H1 (cell line): ENCODE data around the gene RNF157. TPM values are rescaled to one million over a fixed set of nuclear protein-coding genes. Genes with fewer than 3 reads are reported as not detected.

ENCODE experiments used
- CTCF ChIA-PET: fragments of 300-600 bp; sonication (Branson Sonifier 250); formaldehyde crosslinking; loops from one replicate; lab custom pipeline; 2021; ENCODE audit not compliant: partially characterized antibody; lab: Charles Lee
- POLR2A ChIA-PET: fragments of 300-600 bp; sonication (Branson Sonifier 250); formaldehyde crosslinking; loops from one replicate; lab custom pipeline; 2021; ENCODE audit warnings: inconsistent platforms; ENCODE audit not compliant: partially characterized antibody; lab: Charles Lee
- DNase-seq, 2 experiments: peaks; one replicate each; pipeline versions ENCODE4 v3.0.0 to v3.0.0-alpha.2; 2010 to 2022; ENCODE audit warnings: low spot score in 2 of 2, low read depth in 1 of 2, mixed read lengths in 1 of 2
- FAIRE-seq: peaks from 2 replicates; lab custom pipeline; 2011; peaks lifted over from hg19 to GRCh38; lab: Jason Lieb, UNC
- H2AFZ ChIP-seq: 2 replicates; pipeline ENCODE4 v1.8.1; 2012; ENCODE audit warnings: low read length, inconsistent platforms
- H2AK5ac ChIP-seq: 2 replicates; pipeline ENCODE4 v1.6.1; 2013; ENCODE audit warnings: low read depth, low read length
- H2BK120ac ChIP-seq: replicated peaks from 2 replicates; pipeline ENCODE3; 2013; ENCODE audit warnings: low read depth, low read length, inconsistent platforms
- H2BK12ac ChIP-seq: 2 replicates; pipeline ENCODE4 v1.6.1; 2013; ENCODE audit warnings: low read depth, low read length
- H2BK15ac ChIP-seq: 2 replicates; pipeline ENCODE4 v1.6.1; 2013; ENCODE audit warnings: low read length
- H2BK20ac ChIP-seq: 2 replicates; pipeline ENCODE4 v1.6.1; 2013; ENCODE audit warnings: low read length
- H2BK5ac ChIP-seq: 2 replicates; pipeline ENCODE4 v1.6.1; 2013; ENCODE audit warnings: low read depth, low read length
- H3K14ac ChIP-seq: 2 replicates; pipeline ENCODE4 v1.6.1; 2013; ENCODE audit warnings: inconsistent platforms; ENCODE audit not compliant: insufficient read length
- H3K18ac ChIP-seq: 2 replicates; pipeline ENCODE4 v1.6.1; 2013; ENCODE audit warnings: low read length; ENCODE audit errors: extremely low read depth
- H3K23ac ChIP-seq: 2 replicates; pipeline ENCODE4 v1.6.1; 2013; ENCODE audit warnings: inconsistent platforms; ENCODE audit not compliant: insufficient read length
- H3K23me2 ChIP-seq: 2 replicates; pipeline ENCODE4 v1.6.1; 2013; ENCODE audit warnings: low read depth, low read length
- H3K27ac ChIP-seq: 2 replicates; pipeline ENCODE4 v1.6.1; 2011; ENCODE audit warnings: low read depth, low read length, inconsistent platforms
- H3K27me3 ChIP-seq, 4 experiments: replicated peaks in 1 of 4; 1 replicate in 1 of 4; 2 replicates in 3 of 4; pipeline versions ENCODE4 v1.6.1 to v1.8.1; 2011 to 2013; ENCODE audit warnings: low read length in 3 of 4, mild to moderate bottlenecking in 3 of 4, inconsistent platforms in 2 of 4, mixed read lengths in 2 of 4, moderate library complexity in 1 of 4; ENCODE audit not compliant: control insufficient read depth in 3 of 4, insufficient read depth in 3 of 4; ENCODE audit errors: extremely low read depth in 1 of 4
- H3K36me3 ChIP-seq, 4 experiments: 2 replicates each; pipeline versions ENCODE4 v1.6.1 to v1.8.1; 2011 to 2013; ENCODE audit warnings: mild to moderate bottlenecking in 4 of 4, low read length in 3 of 4, moderate library complexity in 2 of 4, control low read depth in 1 of 4, inconsistent platforms in 1 of 4; ENCODE audit not compliant: insufficient read depth in 4 of 4, control insufficient read depth in 2 of 4
- H3K4ac ChIP-seq: replicated peaks from 2 replicates; pipeline ENCODE3; 2013; ENCODE audit warnings: low read length, low read depth, mixed read lengths, inconsistent platforms; ENCODE audit not compliant: insufficient read length
- H3K4me1 ChIP-seq, 4 experiments: replicated peaks in 1 of 4; 1 replicate in 1 of 4; 2 replicates in 3 of 4; pipeline versions ENCODE4 v1.6.1 to v1.8.1; 2011 to 2013; ENCODE audit warnings: low read length in 3 of 4, inconsistent platforms in 2 of 4, mixed read lengths in 1 of 4; ENCODE audit not compliant: insufficient read depth in 4 of 4, control insufficient read depth in 3 of 4
- H3K4me2 ChIP-seq, 2 experiments: 2 replicates each; pipeline versions ENCODE4 v1.6.1 to v1.8.1; 2011 to 2013; ENCODE audit warnings: low read depth in 2 of 2, low read length in 2 of 2, control low read depth in 1 of 2, inconsistent platforms in 1 of 2, mild to moderate bottlenecking in 1 of 2; ENCODE audit not compliant: insufficient read depth in 1 of 2
- H3K4me3 ChIP-seq, 4 experiments: fragments of 200-600, 300-600 bp in 1 of 4; sonication (generic), shearing (Covaris generic), sonication (Bioruptor Twin) in 1 of 4; 2 replicates each; pipeline versions ENCODE4 v1.5.1 to v1.8.1; 2011 to 2016; ENCODE audit warnings: low read length in 4 of 4, low read depth in 3 of 4, control low read depth in 2 of 4, inconsistent platforms in 2 of 4, mild to moderate bottlenecking in 2 of 4, mixed read lengths in 1 of 4, moderate library complexity in 1 of 4; ENCODE audit not compliant: insufficient read depth in 2 of 4; ENCODE audit errors: extremely low read depth in 1 of 4
- H3K56ac ChIP-seq: replicated peaks from 2 replicates; pipeline ENCODE3; 2013; ENCODE audit warnings: low read depth, mild to moderate bottlenecking, mixed read lengths, low read length, inconsistent platforms; ENCODE audit not compliant: insufficient read length
- H3K79me1 ChIP-seq: 2 replicates; pipeline ENCODE4 v1.6.1; 2013; ENCODE audit warnings: low read depth, low read length, control low read depth
- H3K79me2 ChIP-seq, 2 experiments: 2 replicates each; pipeline versions ENCODE4 v1.6.1 to v1.8.1; 2012 to 2013; ENCODE audit warnings: low read length in 2 of 2, mild to moderate bottlenecking in 2 of 2, inconsistent platforms in 1 of 2; ENCODE audit not compliant: insufficient read depth in 2 of 2, control insufficient read depth in 1 of 2
- H3K9ac ChIP-seq, 4 experiments: replicated peaks in 1 of 4; 1 replicate in 1 of 4; 2 replicates in 3 of 4; pipeline versions ENCODE4 v1.6.1 to v1.8.1; 2011 to 2013; ENCODE audit warnings: low read depth in 3 of 4, low read length in 3 of 4, control low read depth in 2 of 4, mild to moderate bottlenecking in 2 of 4, moderate library complexity in 2 of 4, inconsistent platforms in 1 of 4; ENCODE audit errors: extremely low read depth in 1 of 4
- H3K9me3 ChIP-seq, 2 experiments: 2 replicates each; pipeline versions ENCODE4 v1.6.1 to v1.8.1; 2012 to 2013; ENCODE audit warnings: mild to moderate bottlenecking in 2 of 2, moderate library complexity in 2 of 2, control low read depth in 1 of 2, inconsistent platforms in 1 of 2, low read depth in 1 of 2, low read length in 1 of 2, mixed read lengths in 1 of 2; ENCODE audit not compliant: insufficient read depth in 2 of 2
- H4K20me1 ChIP-seq, 2 experiments: replicated peaks in 1 of 2; 2 replicates each; pipeline versions ENCODE3 to v1.8.1; 2011 to 2013; ENCODE audit warnings: inconsistent platforms in 2 of 2, low read length in 2 of 2, mild to moderate bottlenecking in 1 of 2; ENCODE audit not compliant: insufficient read depth in 2 of 2, control insufficient read depth in 1 of 2
- H4K5ac ChIP-seq: 2 replicates; pipeline ENCODE4 v1.6.1; 2013; ENCODE audit warnings: low read length, low read depth, mixed read lengths, inconsistent platforms; ENCODE audit not compliant: insufficient read length
- H4K8ac ChIP-seq: 2 replicates; pipeline ENCODE4 v1.8.0; 2013; ENCODE audit warnings: mild to moderate bottlenecking, moderate library complexity, low read length, inconsistent platforms; ENCODE audit not compliant: insufficient read depth; ENCODE audit errors: extremely low read depth
- H4K91ac ChIP-seq: replicated peaks from 2 replicates; pipeline ENCODE3; 2013; ENCODE audit warnings: low read length, mixed read lengths, inconsistent platforms; ENCODE audit not compliant: insufficient read length
- BACH1 ChIP-seq: IDR thresholded peaks from 2 replicates; pipeline ENCODE4 v1.6.1; 2012; ENCODE audit warnings: low read length, improper control_type of control experiment
- CTCF ChIP-seq, 3 experiments: IDR thresholded peaks; 1 replicate in 2 of 3; 2 replicates in 1 of 3; pipeline versions ENCODE4 v1.5.1 to v1.6.1; 2011; ENCODE audit warnings: low read length in 3 of 3, mild to moderate bottlenecking in 3 of 3, inconsistent platforms in 2 of 3, low read depth in 1 of 3, moderate library complexity in 1 of 3; ENCODE audit not compliant: insufficient read depth in 1 of 3; ENCODE audit errors: control extremely low read depth in 1 of 3
- NRF1 ChIP-seq: IDR thresholded peaks from 2 replicates; pipeline ENCODE4 v1.6.1; 2011; ENCODE audit warnings: mild to moderate bottlenecking, low read depth, low read length, improper control_type of control experiment
- RAD21 ChIP-seq, 2 experiments: IDR thresholded peaks in 1 of 2; conservative IDR thresholded peaks in 1 of 2; 2 replicates each; pipeline ENCODE4 v1.6.1; 2011; ENCODE audit warnings: low read depth in 2 of 2, low read length in 2 of 2, improper control_type of control experiment in 1 of 2, inconsistent platforms in 1 of 2, mild to moderate bottlenecking in 1 of 2, moderate library complexity in 1 of 2
- SUZ12 ChIP-seq: fragments of 200-600 bp; sonication (generic); IDR thresholded peaks from 2 replicates; pipeline ENCODE4 v1.6.1; 2012; ENCODE audit warnings: mild to moderate bottlenecking, inconsistent platforms, low read length, moderate library complexity, mixed read lengths
- TAF1 ChIP-seq: IDR thresholded peaks from 2 replicates; pipeline ENCODE4 v1.6.1; 2011; ENCODE audit warnings: mild to moderate bottlenecking, low read depth, low read length
- YY1 ChIP-seq: IDR thresholded peaks from 2 replicates; pipeline ENCODE4 v1.6.1; 2011; ENCODE audit warnings: low read depth, mild to moderate bottlenecking, low read length
- WGBS, 2 experiments: shearing (Covaris generic) in 1 of 2; methylation state at CpG; one replicate each; pipeline versions ENCODE4 v1.1.6 to v1.1.7; 2013 to 2015; ENCODE audit warnings: low lambda C conversion rate in 2 of 2, mixed read lengths in 2 of 2, inconsistent platforms in 1 of 2, low coverage in 1 of 2, missing lambda C conversion rate in 1 of 2; ENCODE audit not compliant: insufficient replicate concordance in 2 of 2, insufficient coverage in 1 of 2, insufficient read length in 1 of 2; ENCODE audit errors: extremely low coverage in 1 of 2, missing lambda C conversion rate in 1 of 2; 5-methylcytosine and 5-hydroxymethylcytosine counted together
- polyA plus RNA-seq, 7 experiments: library from polyadenylated mRNA; depleted of rRNA in 3 of 7; stranded (reverse) in 5 of 7; unstranded in 2 of 7; fragments of >200 nt in 5 of 7; fragments of 200-250 nt in 2 of 7; gene quantifications; 1 replicate in 5 of 7; 2 replicates in 1 of 7; 4 replicates in 1 of 7; pipeline versions ENCODE4 v1.2.1 to v1.2.3, GENCODE V29; 2011 to 2013; ENCODE audit warnings: missing spikeins in 2 of 7, mixed read lengths in 2 of 7
- total RNA-seq: library from RNA; stranded (reverse); fragmentation: NEBNext Ultra II Directional; extraction: Animal tissue kit (Norgen Biotek cat#: 25700); gene quantifications from 2 replicates; pipeline ENCODE4 v1.2.1, GENCODE V29; 2021

Gene RNF157
- total and polyA plus RNA-seq, 2 of the 8 experiments (the other 6 are each of a cell fraction or from before 2014, with no cell fraction given) = 13.4 to 16.7 TPM

DNA sequence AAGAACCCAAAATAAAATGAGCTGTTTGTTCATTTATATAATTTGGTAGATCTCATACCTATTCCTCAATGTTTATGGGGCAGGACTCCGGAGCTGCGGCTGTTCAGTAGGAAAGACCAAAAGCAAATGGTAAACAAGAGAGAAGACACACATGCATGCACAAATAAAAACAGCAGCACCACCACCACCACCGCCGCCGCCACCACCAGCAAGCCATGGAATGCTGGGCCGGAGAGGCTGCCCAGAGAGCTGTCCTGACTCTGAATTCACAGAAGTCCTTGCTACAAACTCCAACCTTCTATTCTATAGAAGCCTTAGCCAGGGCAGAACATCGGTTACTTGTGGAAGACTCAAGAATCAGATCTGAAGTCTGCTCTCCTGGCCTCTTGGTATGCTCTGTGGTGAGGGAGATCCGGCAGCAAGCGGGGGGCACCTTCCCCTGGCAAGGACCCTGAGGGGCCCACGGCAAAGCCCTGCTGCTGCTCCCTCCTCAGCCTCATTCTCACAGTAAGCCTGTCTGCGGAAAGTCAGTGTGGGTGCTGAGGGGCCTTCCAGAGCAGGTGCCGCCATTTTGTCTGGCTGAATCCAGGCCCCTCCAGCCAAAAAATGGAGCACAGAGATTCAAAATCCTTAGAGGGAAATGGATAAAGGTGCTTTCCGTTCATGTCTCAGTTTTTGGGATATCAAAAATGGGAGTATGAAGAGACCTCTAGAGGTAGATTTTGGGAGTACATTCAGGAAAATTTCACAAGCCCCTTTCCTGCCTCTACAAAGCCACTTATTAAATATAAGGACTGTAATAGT lies 92.9 kb downstream of the RNF157 start:
- H3K79me2 ChIP-seq = no peaks in the 10 kb centered on the region
- H3K9ac ChIP-seq = no peak overlapping the region
- H3K4me2 ChIP-seq = no peak overlapping the region
- H3K4me1 ChIP-seq = peaks cover 11 to 24% (median 13%) of the 10 kb centered on the region in 4 experiments
- no peak overlapping the region for H2BK20ac ChIP-seq
- H3K4me3 ChIP-seq = no peak overlapping the region
- H4K5ac ChIP-seq = no peak overlapping the region
- H2AFZ ChIP-seq = no peak overlapping the region
- TF ChIP-seq TAF1 (no peak), SUZ12 (no peak), BACH1 (no peak), YY1 (0 out of 2 replicates have a peak, but pooled peaks have one; percentile 26), NRF1 (no peak), CTCF (IDR thresholded peaks at IDR 0.05; ENCODE audit: control extremely low read depth in 1 of 3, insufficient read depth in 1 of 3, low read depth in 1 of 3, low read length in 3 of 3) (peak in 2 of 3 experiments; percentile 27 to 52; a peak in 2 of 4 replicates), RAD21 (IDR thresholded peaks at IDR 0.05 in 1 of 2, conservative IDR thresholded peaks at IDR 0.05 in 1 of 2; ENCODE audit: low read depth in 2 of 2, low read length in 2 of 2) (peak; percentile 34 to 39; a peak in 3 of 4 replicates)
- no peaks in the 10 kb centered on the region for H3K79me1 ChIP-seq
- no peak overlapping the region for H4K8ac ChIP-seq
- no peak overlapping the region for H3K27ac ChIP-seq
- H4K91ac ChIP-seq = no peak overlapping the region
- no peak overlapping the region for H3K4ac ChIP-seq
- H2AK5ac ChIP-seq = no peak overlapping the region
- CTCF ChIA-PET = interaction anchor here (1.0 to 24.4 kb wide), 10 partner anchors 8 to 311 kb away, joined by 3 to 778 read pairs (median 4); partner anchors contain the start of gene EXOC7
- no peak overlapping the region for H2BK120ac ChIP-seq
- H3K14ac ChIP-seq = no peak overlapping the region
- H4K20me1 ChIP-seq = no peaks in the 10 kb centered on the region
- no peak overlapping the region for H3K23ac ChIP-seq
- peaks cover 0 to 10% (median 8%) of the 10 kb centered on the region in 4 experiments; a peak in 5 of 7 replicates for H3K27me3 ChIP-seq
- no peaks in the 10 kb centered on the region for H3K23me2 ChIP-seq
- H3K36me3 ChIP-seq = no peaks in the 10 kb centered on the region
- H3K18ac ChIP-seq = no peak overlapping the region
- POLR2A ChIA-PET = interaction anchor here (1.7 to 7.5 kb wide), 2 partner anchors 15 to 26 kb away, joined by 7 to 64 read pairs; no protein-coding TSS in a partner anchor
- no peak overlapping the region; the same call in 1 of the 2 replicates for H2BK5ac ChIP-seq
- no peak overlapping the region for H2BK12ac ChIP-seq
- no peak for FAIRE-seq
- no peak overlapping the region for H3K56ac ChIP-seq
- DNase-seq = no peak
- no peaks in the 10 kb centered on the region for H3K9me3 ChIP-seq
- H2BK15ac ChIP-seq = no peak overlapping the region
- whole genome bisulfite sequencing, 2 experiments = 84% methylated on average over 13 of the region's 13 CpGs; no CpG with 5 or more reads in 1 of the 2 experiments
